Endothelial cell of umbilical vein (primary cell): ENCODE data around the gene LYPD4. TPM values are rescaled to one million over a fixed set of nuclear protein-coding genes. Genes with fewer than 3 reads are reported as not detected.

Source experiments
- BruUV-seq: library from RNA; stranded (reverse); fragments of 400-500 nt; replicated peaks from 2 replicates; lab custom pipeline; 2021; lab: Mats Ljungman, UMichigan
- CTCF ChIA-PET: fragments of 300-600, 350-600 bp; sonication (Branson Sonifier 250); formaldehyde crosslinking; loops from one replicate; lab custom pipeline; 2021; ENCODE audit warnings: antibody characterized with exemption, inconsistent platforms; lab: Charles Lee
- POLR2A ChIA-PET: fragments of 300-600, 350-600 bp; sonication (Branson Sonifier 250); formaldehyde crosslinking; loops from one replicate; lab custom pipeline; 2021; ENCODE audit warnings: antibody characterized with exemption, inconsistent platforms; lab: Charles Lee
- DNase-seq: peaks from one replicate; pipeline ENCODE4 v3.0.0-alpha.2; 2011; ENCODE audit warnings: low read depth, low spot score
- FAIRE-seq: peaks from 2 replicates; lab custom pipeline; 2011; peaks lifted over from hg19 to GRCh38; lab: Jason Lieb, UNC
- H2AFZ ChIP-seq: 2 replicates; pipeline ENCODE4 v1.6.0; 2012; ENCODE audit warnings: low read depth, low read length, control low read depth, inconsistent platforms
- H3K27ac ChIP-seq: 2 replicates; pipeline ENCODE4 v1.5.1; 2011; ENCODE audit warnings: low read depth, mild to moderate bottlenecking, control low read depth, low read length, moderate library complexity; ENCODE audit not compliant: insufficient read depth
- H3K27me3 ChIP-seq, 2 experiments: 2 replicates each; pipeline versions ENCODE4 v1.6.0 to v1.6.1; 2011; ENCODE audit warnings: low read length in 2 of 2, mixed read lengths in 1 of 2; ENCODE audit not compliant: control insufficient read depth in 2 of 2, insufficient read depth in 2 of 2
- H3K36me3 ChIP-seq, 2 experiments: 2 replicates in 1 of 2; 3 replicates in 1 of 2; pipeline ENCODE4 v1.5.1; 2011; ENCODE audit warnings: low read length in 2 of 2, mild to moderate bottlenecking in 1 of 2, moderate library complexity in 1 of 2; ENCODE audit not compliant: control insufficient read depth in 2 of 2, insufficient read depth in 2 of 2; ENCODE audit errors: extremely low read depth in 1 of 2
- H3K4me1 ChIP-seq: 3 replicates; pipeline ENCODE4 v1.5.1; 2011; ENCODE audit warnings: mild to moderate bottlenecking, low read length; ENCODE audit not compliant: control insufficient read depth, insufficient read depth; ENCODE audit errors: extremely low read depth
- H3K4me2 ChIP-seq: 2 replicates; pipeline ENCODE4 v1.6.1; 2011; ENCODE audit warnings: low read length, control low read depth, mixed read lengths; ENCODE audit not compliant: insufficient read depth
- H3K4me3 ChIP-seq, 3 experiments: fragments of 200-600 bp in 1 of 3; sonication (generic), shearing (Covaris generic) in 1 of 3; replicated peaks in 1 of 3; 2 replicates each; pipeline ENCODE4 v1.5.1; 2011 to 2016; ENCODE audit warnings: control low read depth in 3 of 3, low read length in 3 of 3, mild to moderate bottlenecking in 2 of 3, inconsistent platforms in 1 of 3, low read depth in 1 of 3, moderate library complexity in 1 of 3; ENCODE audit not compliant: insufficient read depth in 1 of 3
- H3K79me2 ChIP-seq: 2 replicates; pipeline ENCODE4 v1.6.0; 2012; ENCODE audit warnings: low read length, inconsistent platforms; ENCODE audit not compliant: control insufficient read depth, insufficient read depth
- H3K9ac ChIP-seq: replicated peaks from 2 replicates; pipeline ENCODE3; 2011; ENCODE audit warnings: low read length, control low read depth; ENCODE audit not compliant: insufficient read depth; ENCODE audit errors: extremely low read depth
- H3K9me1 ChIP-seq: replicated peaks from 3 replicates; pipeline ENCODE4 v1.6.0; 2011; ENCODE audit warnings: mild to moderate bottlenecking, low read length; ENCODE audit not compliant: control insufficient read depth, insufficient read depth; ENCODE audit errors: extremely low read depth
- H3K9me3 ChIP-seq: replicated peaks from 2 replicates; pipeline ENCODE4 v1.5.1; 2012; ENCODE audit warnings: low read length, inconsistent platforms; ENCODE audit not compliant: control insufficient read depth, insufficient read depth
- H4K20me1 ChIP-seq: replicated peaks from 2 replicates; pipeline ENCODE3; 2011; ENCODE audit warnings: mild to moderate bottlenecking, low read length; ENCODE audit not compliant: control insufficient read depth, insufficient read depth; ENCODE audit errors: extremely low read depth
- CTCF ChIP-seq, 2 donors: IDR thresholded peaks; 1 replicate in 1 of 2; 2 replicates in 1 of 2; pipeline ENCODE4 v1.5.1; 2011; ENCODE audit warnings: low read length in 2 of 2, mild to moderate bottlenecking in 2 of 2, moderate library complexity in 2 of 2, control low read depth in 1 of 2, inconsistent platforms in 1 of 2, low read depth in 1 of 2; ENCODE audit not compliant: insufficient read depth in 1 of 2; ENCODE audit errors: extremely low read depth in 1 of 2
- EZH2 ChIP-seq: IDR thresholded peaks from 2 replicates; pipeline ENCODE4 v1.6.1; 2012; ENCODE audit warnings: borderline replicate concordance, low read depth, mild to moderate bottlenecking, moderate library complexity, low read length, inconsistent platforms; ENCODE audit not compliant: severe bottlenecking
- FOS ChIP-seq: IDR thresholded peaks from 2 replicates; pipeline ENCODE4 v1.6.1; 2011; ENCODE audit warnings: mild to moderate bottlenecking, low read length, moderate library complexity, borderline replicate concordance; ENCODE audit not compliant: insufficient read depth
- GATA2 ChIP-seq: IDR thresholded peaks from 2 replicates; pipeline ENCODE4 v1.7.0; 2011; ENCODE audit warnings: low read depth, mild to moderate bottlenecking, moderate library complexity, mixed read lengths, low read length; ENCODE audit not compliant: insufficient read length, insufficient read depth
- JUN ChIP-seq: IDR thresholded peaks from 2 replicates; pipeline ENCODE4 v1.6.1; 2011; ENCODE audit warnings: borderline replicate concordance, low read depth; ENCODE audit not compliant: insufficient read length, insufficient read depth
- MAX ChIP-seq: IDR thresholded peaks from 2 replicates; pipeline ENCODE4 v1.6.1; 2011; ENCODE audit not compliant: insufficient read depth, insufficient read length
- MYC ChIP-seq: IDR thresholded peaks from one replicate; pipeline ENCODE4 v1.6.1; 2011; ENCODE audit warnings: mild to moderate bottlenecking, low read depth, low read length
- POLR2A ChIP-seq: IDR thresholded peaks from 2 replicates; pipeline ENCODE4 v1.6.1; 2012; ENCODE audit warnings: low read depth, mild to moderate bottlenecking, control low read depth, low read length
- dilution Hi-C: fragments of 300-500 bp; cut with MboI; formaldehyde crosslinking; loops from one replicate; pipeline ENCODE4 v1.15.0; 2019; ENCODE audit warnings: low sequenced_read_pairs; ENCODE audit not compliant: extremely low pct_ligation_motif_present
- intact Hi-C: fragments of 100-400 bp; cut with micrococcal nuclease; formaldehyde crosslinking; loops from one replicate; pipeline ENCODE4 v1.10.0; 2022
- polyA plus RNA-seq, 4 experiments: library from polyadenylated mRNA; depleted of rRNA in 3 of 4; stranded (reverse) in 3 of 4; unstranded in 1 of 4; fragments of >200 nt; gene quantifications; 2 replicates each; pipeline versions ENCODE4 v1.2.1 to v1.2.3, GENCODE V29; 2011 to 2012; ENCODE audit warnings: missing spikeins in 1 of 4
- total RNA-seq: library from RNA; stranded (reverse); gene quantifications from 2 replicates; pipeline ENCODE4 v1.2.3, GENCODE V29; 2021

LYPD4 gene
- total and polyA plus RNA-seq, 2 donors (not counting 3 experiments of a cell fraction or from before 2014, with no cell fraction given) = not detected

DNA sequence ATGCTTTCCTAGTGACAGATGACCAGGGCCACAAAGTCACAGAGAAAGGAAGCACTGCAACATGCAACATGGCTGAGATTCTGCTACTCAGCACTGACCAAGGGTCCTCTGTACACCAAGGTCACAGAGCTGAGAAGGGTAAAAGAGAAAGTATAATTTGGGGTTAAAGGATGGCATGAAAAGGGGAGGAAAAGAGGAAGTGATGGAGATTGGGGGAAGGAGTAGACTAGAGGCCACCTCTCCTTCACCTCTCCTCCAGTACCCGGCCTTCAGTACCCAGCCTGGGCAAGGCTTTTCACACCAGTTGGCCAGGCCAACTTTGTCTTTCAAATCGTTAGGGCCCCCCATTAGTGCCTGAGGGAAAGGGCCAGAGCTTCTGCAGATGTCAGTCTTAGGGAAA, 9.3 kb upstream of the LYPD4 start:
- dilution Hi-C loops = no loop called here
- H3K4me2 ChIP-seq = no peak overlapping the region
- no peaks in the 10 kb centered on the region for H4K20me1 ChIP-seq
- peaks cover 27 to 39% of the 10 kb centered on the region in 2 experiments for H3K27me3 ChIP-seq
- H3K4me3 ChIP-seq = no peak overlapping the region
- no peaks in the 10 kb centered on the region for H3K4me1 ChIP-seq
- ChIA-PET CTCF (interaction anchor here (0.8 to 1.4 kb wide), 2 partner anchors 79 to 162 kb away, joined by 3 read pairs; no protein-coding TSS in a partner anchor), POLR2A (no interaction called here)
- BruUV-seq = no TSS peak
- no peak for TF ChIP-seq MYC
- no peaks in the 10 kb centered on the region for H3K9me1 ChIP-seq
- no peaks in the 10 kb centered on the region for H3K36me3 ChIP-seq
- no peak overlapping the region for H3K27ac ChIP-seq
- no peaks in the 10 kb centered on the region for H3K79me2 ChIP-seq
- no peak for DNase-seq
- intact Hi-C loops = no loop called here
- H3K9me3 ChIP-seq = no peaks in the 10 kb centered on the region
- H2AFZ ChIP-seq = no peak overlapping the region
- no peak for FAIRE-seq
- H3K9ac ChIP-seq = no peak overlapping the region

- Histone ChIP-seq H3K36me3 (no peaks in the 10 kb centered on the region), H3K9me3 (no peaks in the 10 kb centered on the region), H3K4me3 (no peak overlapping the region), H3K4me1 (no peaks in the 10 kb centered on the region), H3K27me3 (peaks cover 27 to 39% of the 10 kb centered on the region in 2 experiments), H3K4me2 (no peak overlapping the region), H3K79me2 (no peaks in the 10 kb centered on the region), H3K9ac (no peak overlapping the region), H4K20me1 (no peaks in the 10 kb centered on the region), H2AFZ (no peak overlapping the region), H3K9me1 (no peaks in the 10 kb centered on the region), H3K27ac (no peak overlapping the region)
- TF ChIP-seq FOS = no peak
- TF ChIP-seq EZH2 = no peak
- TF ChIP-seq JUN = no peak
- TF ChIP-seq CTCF (IDR thresholded peaks at IDR 0.05; ENCODE audit: extremely low read depth in 1 of 2, insufficient read depth in 1 of 2, low read depth in 1 of 2, low read length in 2 of 2) = no peak
- no peak for TF ChIP-seq POLR2A
- TF ChIP-seq MAX = no peak
- no peak for TF ChIP-seq GATA2
- DNase-seq (no peak), FAIRE-seq (no peak)
- dilution Hi-C loops = no loop called here
- CTCF ChIA-PET = interaction anchor here (0.8 to 1.4 kb wide), 2 partner anchors 78 to 162 kb away, joined by 3 read pairs; no protein-coding TSS in a partner anchor
- no TSS peak for BruUV-seq
- intact Hi-C loops = no loop called here
- POLR2A ChIA-PET = no interaction called here
These were observed 8.9 kb upstream of the LYPD4 start for GRCh38 chr19:41853344-41853743.
